ENCODE data around the gene ARHGEF3. TPM values are rescaled to one million over a fixed set of nuclear protein-coding genes. Genes with fewer than 3 reads are reported as not detected.

Gene ARHGEF3
- total RNA-seq: 92.4 and 92.7 TPM in 2 replicates

DNA sequence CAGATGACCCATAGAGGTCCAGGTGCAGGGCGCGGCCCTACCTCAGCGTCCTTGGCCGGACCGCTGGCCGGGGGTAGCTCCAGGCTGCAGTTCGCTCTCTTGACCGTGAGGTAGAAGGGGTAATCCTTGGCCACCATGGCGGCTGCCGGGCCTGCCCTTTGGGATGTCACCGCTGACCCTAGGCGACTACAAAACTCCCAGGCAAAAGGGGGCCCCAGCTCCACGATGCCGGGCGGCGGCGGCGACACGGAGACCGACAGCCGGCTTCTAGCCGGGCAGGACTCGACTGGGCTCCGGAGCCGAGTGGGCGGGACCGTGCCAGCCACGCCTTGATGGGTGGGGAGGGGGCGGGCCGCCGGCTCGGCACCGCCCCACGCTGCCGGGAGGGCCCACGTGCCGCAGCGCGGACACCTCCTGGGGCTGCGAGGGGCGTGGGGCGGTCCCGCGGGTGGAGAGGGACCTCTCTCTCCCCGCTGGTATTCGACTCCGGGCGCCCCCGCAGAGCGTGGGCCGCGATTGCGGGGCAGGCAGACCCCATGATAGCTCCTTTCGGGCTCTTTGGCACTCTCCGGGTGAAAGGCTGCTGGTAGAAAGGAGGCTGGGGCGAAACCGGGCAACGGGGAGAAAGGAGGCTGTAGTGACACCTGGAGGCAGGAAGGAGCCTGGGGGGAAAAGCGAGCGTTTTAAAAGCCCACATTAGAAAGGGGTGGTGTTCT, at the start of gene ARHGEF3:
TSS of gene ARHGEF3 (minus strand) at position 288 of the 716 bp plus-strand sequence. CDS start at position 137, 151 bp downstream.
- intact Hi-C loops (cut with micrococcal nuclease): loop anchor here (1.0 to 5.0 kb wide), 8 partner anchors 77 to 955 kb away; partner anchors contain the start of genes APPL1, ARF4, CCDC66 and SLMAP

- intact Hi-C loops (cut with micrococcal nuclease): loop anchor here (2.0 kb wide), 1 partner anchor 13 kb away; no protein-coding TSS in a partner anchor
Observed at GRCh38 chr3:56849698-56850097, 47.9 kb upstream of the ARHGEF3 start.

- intact Hi-C loops (cut with micrococcal nuclease): no loop called here
Observed at GRCh38 chr3:56845505-56845904, 43.8 kb upstream of the ARHGEF3 start.

GRCh38 chr3:56844536-56844935, 42.8 kb upstream of the ARHGEF3 start:
- intact Hi-C loops (cut with micrococcal nuclease): no loop called here

DNA sequence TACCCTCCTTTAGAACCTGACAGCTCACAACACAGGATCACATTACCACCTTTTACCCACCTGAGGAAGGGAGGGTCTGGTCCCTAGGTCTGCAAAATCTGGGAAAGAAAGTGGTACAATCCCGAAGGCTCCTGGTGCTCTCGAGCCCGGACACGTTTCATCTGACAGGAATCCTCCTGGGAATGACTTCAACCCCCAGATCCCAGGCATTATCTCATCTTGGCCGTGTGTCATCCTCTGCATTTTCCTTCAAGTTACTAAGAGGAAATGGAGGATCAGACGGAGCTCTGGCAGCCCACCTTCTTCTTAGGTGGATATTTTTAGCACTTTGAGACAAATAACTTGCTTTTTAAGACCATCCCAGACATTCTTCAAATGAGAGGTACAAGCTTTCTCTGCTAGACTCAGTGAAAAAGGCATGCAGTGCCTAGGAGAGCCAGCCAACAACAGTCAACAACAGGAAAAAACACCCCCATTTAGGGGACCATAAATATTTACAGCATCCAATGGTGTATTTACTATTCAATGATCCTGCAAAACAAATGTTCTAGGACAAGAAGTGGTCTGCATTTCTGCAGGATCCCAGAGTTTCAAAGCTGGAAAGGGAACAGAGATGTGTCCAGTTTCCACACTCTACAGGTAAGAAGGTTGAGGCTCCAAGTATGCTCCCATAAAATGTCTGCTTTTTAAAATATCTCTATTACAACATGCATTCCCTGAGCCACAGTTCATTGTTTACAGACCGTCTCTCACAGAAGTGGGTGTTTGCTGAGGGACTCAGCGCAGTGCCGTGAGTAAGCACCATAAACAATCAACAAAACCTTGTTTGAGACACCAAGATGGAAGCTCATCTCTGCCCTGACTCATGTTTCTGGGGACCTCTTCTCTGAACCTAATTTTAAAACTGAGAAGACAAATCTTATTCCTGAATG, 38.3 kb upstream of the ARHGEF3 start:
- intact Hi-C loops (cut with micrococcal nuclease): no loop called here

DNA sequence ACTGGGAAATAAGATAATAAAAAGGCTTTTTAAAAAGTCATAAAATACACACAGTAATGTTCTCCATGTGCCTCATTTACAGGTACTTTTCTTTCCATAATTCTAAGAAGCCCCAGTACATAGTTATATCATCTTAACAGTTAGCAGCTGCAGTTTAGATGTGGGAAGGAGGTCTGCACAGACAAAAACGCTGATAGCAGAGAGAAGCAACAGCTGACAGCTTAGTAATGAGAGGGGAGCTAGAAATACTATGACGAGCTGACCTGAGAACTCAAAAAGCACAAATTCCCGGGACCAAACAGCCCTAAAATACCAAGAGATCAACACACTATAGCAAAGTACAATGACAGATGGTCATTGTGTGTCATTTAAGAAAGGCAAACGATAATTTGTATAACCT, 36.7 kb upstream of the ARHGEF3 start:
- intact Hi-C loops (cut with micrococcal nuclease): no loop called here

GRCh38 chr3:56837196-56837955, 35.6 kb upstream of the ARHGEF3 start:
- intact Hi-C loops (cut with micrococcal nuclease): no loop called here

- intact Hi-C loops (cut with micrococcal nuclease): no loop called here
Observed at GRCh38 chr3:56836276-56837163, 34.8 kb upstream of the ARHGEF3 start.

DNA sequence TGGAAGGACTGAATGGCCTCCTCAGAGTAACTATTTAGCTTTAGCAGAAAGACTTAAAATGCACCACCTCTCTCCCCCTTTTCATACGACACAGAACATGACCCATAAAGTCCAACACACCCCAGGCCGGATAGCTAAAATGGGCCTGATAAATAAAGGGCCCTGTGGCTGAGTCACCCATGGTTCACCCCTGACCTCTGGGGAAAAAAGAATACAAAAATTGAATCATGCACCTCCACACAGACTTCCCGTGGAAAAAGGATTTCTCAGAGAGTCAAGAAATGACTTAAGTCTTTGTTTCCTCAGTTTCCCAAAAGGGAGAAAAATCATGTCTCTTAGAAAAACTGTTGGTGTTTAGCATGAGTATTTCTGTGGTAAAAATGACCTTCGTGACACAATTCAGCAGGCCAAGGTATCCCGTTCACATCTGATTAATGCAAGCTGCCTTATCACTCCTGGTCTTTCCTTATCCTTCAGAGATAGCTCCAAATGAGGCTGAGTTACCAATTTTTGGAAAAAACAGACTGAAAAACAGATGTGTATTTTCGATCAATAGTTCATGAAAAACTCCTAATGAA, 34.0 kb upstream of the ARHGEF3 start:
- intact Hi-C loops (cut with micrococcal nuclease): no loop called here

GRCh38 chr3:56833536-56833935, 31.8 kb upstream of the ARHGEF3 start:
- intact Hi-C loops (cut with micrococcal nuclease): no loop called here

GRCh38 chr3:56833022-56833421, 31.3 kb upstream of the ARHGEF3 start:
- intact Hi-C loops (cut with micrococcal nuclease): no loop called here

GRCh38 chr3:56831572-56831971, 29.8 kb upstream of the ARHGEF3 start:
- intact Hi-C loops (cut with micrococcal nuclease): no loop called here

DNA sequence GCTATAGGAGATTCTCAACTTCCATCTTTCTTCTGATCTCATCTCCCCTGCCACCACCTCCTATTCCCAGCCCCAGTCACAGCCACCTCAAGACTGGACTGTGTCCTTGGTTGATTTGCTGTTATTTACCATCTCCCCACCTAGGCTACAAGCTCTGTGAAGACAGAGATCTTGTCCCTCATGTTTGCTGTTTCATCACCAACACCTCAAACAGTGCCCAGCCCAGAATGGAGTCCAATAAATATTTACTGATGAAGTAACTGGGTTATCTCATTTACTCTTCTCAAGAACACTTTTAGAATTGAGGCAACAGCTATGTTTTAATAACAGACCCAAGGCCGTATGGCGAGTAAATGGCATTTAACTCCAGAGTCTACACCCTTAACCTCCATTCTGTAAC, 29.1 kb upstream of the ARHGEF3 start:
- intact Hi-C loops (cut with micrococcal nuclease): no loop called here

DNA sequence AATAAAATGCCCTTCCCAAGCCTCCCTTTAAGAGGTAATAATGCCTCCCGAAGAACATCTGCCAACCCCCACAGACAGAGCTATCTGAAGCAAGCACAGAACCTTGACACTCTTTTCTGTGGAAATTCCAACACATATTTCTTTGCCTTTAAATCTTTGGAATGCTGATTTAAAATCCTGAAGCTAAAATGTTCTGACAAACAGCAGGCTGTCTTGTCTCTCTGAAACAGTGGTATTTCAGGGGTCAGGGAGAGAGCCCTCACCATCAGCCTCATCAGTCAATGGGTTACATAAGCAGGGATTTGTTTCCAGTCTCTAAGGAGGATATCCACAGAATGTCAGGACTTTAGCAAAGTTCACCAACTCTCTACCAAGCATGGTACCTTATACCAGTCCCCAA, 27.8 kb upstream of the ARHGEF3 start:
- intact Hi-C loops (cut with micrococcal nuclease): no loop called here

DNA sequence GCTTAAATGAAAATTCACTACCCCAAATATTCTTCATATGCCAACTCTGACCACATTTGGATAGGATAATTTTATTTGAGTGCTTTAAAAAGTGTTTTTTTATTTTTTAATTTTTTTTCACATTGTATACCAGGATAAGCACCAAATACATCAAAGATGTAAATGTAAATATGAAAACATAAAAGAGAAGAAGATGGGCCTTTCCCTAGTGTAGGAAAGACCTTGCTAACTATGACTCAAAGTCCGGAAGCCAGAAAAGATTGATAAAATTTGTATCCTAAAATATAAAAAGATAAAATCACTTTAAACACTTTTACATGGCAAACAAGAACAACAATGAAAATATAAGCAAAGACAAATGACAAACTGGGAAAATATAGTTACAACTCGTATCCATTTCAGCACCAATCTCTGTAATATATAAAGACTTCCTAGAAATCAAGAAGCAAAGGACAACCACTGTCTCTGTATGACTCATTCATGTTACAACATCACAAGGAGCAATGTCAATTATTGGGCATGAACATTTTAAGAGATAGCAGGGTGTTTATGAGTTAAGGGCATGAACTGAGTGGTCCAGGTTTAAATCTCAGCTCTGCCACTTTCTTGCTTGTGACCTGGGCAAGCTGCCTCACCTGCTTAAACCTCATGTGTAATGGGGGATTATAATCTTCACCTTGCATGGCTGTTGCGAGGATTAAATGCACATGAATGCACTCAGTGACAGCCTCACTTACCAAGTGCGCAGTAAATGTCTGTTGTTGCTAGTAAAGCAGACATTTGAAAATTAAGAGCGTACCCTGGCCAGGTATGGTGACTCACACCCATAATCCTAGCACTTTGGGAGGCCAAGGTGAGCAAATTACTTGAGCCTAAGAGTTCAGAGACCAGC, 25.3 kb upstream of the ARHGEF3 start:
- intact Hi-C loops (cut with micrococcal nuclease): no loop called here

DNA sequence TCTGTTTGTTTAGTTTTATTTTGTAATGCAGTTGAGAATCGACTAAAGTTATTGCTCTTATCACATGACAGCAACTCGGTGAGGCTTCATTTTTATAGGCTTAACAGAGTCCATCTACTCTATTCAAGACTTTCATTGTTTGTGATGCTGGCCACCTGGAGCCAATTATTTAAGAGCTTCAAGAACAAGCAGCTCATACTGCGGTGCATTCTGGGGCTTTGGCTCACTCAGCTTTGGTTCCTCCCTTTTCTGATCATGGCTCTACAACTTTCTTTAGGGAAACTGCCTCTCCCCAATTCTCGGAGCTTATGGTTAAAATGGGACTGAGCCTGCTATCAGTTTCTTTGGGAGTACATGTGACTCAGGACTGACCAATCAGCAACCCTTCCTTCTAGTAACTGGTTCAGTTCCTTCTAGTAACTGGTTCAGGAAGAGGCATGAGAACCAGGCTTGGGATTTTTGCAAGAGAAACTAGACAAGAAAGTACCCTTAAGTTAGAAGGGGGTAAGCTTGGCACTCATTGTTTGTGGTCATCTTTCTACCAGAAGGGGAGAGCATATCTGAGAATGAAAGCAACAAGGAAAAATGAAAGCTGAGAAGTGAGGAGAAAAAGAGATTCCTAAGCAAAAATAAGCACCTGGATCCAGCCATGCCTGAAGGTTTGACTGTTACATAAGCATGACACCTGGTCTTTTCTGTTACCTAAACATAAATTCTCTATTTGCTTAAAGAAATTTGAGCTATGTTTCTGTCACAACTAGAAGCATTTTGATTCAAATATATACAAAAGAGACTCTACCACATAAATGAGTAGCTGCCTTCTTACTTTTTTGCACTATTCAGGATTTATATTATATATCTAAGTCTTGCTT, 24.1 kb upstream of the ARHGEF3 start:
- intact Hi-C loops (cut with micrococcal nuclease): no loop called here

DNA sequence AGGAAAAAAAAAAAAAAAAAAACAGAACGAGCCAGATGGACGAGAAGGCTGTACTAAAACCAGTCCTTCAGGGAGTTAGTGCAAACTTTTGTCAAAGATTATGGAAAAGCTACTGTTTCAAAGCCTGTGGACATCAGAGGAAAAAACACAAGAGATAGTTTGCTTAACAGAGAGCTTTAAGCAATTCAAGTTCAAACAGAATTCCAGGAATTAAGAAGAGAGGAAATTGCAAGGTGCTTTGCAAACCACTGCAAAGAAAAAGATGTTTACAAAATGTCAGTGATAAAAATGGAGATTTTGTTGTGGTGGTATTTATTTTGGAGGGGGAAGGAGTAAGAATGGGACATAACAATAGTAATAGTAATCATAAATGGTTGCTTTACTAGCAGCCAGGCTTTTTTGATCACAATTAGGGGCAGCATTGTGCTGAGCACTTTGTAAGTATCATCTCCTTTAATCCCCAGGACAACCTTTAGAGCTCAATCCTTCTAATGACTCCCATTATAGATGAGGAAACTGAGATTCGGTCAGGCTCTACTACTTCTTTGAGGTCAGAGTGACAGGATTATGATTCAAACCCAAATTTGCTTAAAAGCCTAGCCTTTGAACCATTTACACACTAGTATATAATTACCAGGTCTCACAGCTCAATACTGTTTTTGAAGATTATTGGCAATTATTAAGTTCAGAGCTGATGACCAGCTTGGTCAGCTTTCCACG, 22.4 kb upstream of the ARHGEF3 start:
- intact Hi-C loops (cut with micrococcal nuclease): no loop called here

All from T-helper 1 cell treated with Interleukin-12 subunit alpha and Interleukin-12 subunit beta and Interleukin-4 antibody, amounts not matched to agents 30 ng/mL and 1 ng/mL, for 36 hours (primary cell).